Measurements from ENCODE around the gene SH3GLB1.

- no peak for TF ChIP-seq NFATC3 (IDR thresholded peaks at IDR 0.05)
- TF ChIP-seq CCAR2 (IDR thresholded peaks at IDR 0.05; ENCODE audit: low read depth, low read length): no peak
- no peak for TF ChIP-seq HOMEZ (CRISPR knock-in tag; IDR thresholded peaks at IDR 0.05)
- TF ChIP-seq CTCF (IDR thresholded peaks at IDR 0.05 in 2 of 3, conservative IDR thresholded peaks at IDR 0.05 in 1 of 3; ENCODE audit: insufficient read depth in 2 of 3, low read depth in 1 of 3, low read length in 3 of 3): no peak
- no peak for TF ChIP-seq SAP30 (IDR thresholded peaks at IDR 0.05; ENCODE audit: borderline replicate concordance, insufficient read depth, low read depth, low read length, poor library complexity, severe bottlenecking)
- no peak for TF ChIP-seq ZNF174 (CRISPR knock-in tag; IDR thresholded peaks at IDR 0.05)
- no peak for TF ChIP-seq TEAD2 (tag; IDR thresholded peaks at IDR 0.05)
- TF ChIP-seq MAFF (IDR thresholded peaks at IDR 0.05; ENCODE audit: low read length): no peak
- TF ChIP-seq MLX (CRISPR knock-in tag; conservative IDR thresholded peaks at IDR 0.05): no peak
- TF ChIP-seq ELF4 (CRISPR knock-in tag; IDR thresholded peaks at IDR 0.05): no peak
- no peak for TF ChIP-seq TAF7 (tag; IDR thresholded peaks at IDR 0.05)
- TF ChIP-seq ZBTB2 (IDR thresholded peaks at IDR 0.05): no peak
- no peak for TF ChIP-seq MYBL2 (IDR thresholded peaks at IDR 0.05; ENCODE audit: low read depth)
- no peak for TF ChIP-seq MYBL2 (CRISPR knock-in tag; IDR thresholded peaks at IDR 0.05; ENCODE audit: borderline replicate concordance)
Measured at GRCh38 chr1:86756062-86756406, 51.7 kb downstream of the SH3GLB1 start.

Measured in K562 (cell line).